SH-SY5Y (cell line): ENCODE data around the gene CLIC2.

Experiments used
- GATA2 ChIP-seq: IDR thresholded peaks from 2 replicates; pipeline ENCODE4 v1.6.1; 2011; ENCODE audit warnings: mild to moderate bottlenecking, low read depth, low read length
- GATA3 ChIP-seq: IDR thresholded peaks from 2 replicates; pipeline ENCODE4 v1.6.1; 2011; ENCODE audit warnings: low read depth, mild to moderate bottlenecking, low read length, moderate library complexity

Gene CLIC2

DNA sequence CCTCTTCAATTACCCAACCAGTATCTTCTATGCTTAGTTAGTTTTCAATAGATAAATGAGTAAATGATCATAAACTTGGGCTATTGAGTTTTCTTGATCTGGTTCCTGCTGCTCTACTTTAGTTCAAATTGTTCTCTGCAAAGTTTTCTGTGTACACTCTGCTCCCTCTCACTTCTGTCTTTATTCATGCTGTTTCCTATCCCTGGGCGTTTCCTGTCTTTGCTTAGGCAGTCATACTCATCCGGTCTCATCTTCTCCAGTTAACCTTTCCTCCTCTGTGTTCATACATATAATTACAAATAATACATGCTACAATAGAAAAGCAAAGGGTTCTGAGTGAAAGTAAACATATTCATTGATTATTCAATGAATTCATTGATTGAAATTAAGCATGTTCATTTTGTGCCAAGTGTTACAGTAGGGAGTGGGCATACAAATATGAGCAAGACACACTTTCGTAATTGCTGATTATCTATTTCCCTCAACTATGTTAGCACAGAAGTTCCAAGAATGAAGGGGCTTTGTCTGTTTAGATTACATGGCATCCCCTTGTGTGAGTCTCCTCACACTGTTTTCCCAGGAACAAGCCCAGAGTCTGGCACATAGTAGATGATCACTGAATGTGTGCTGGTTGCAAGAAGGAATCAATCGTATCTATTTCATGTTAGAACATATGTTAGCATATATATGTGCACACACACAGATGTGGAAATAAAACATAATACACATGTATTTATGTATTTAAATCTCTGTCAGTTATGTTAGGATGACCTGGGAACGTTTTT is 71.3 kb downstream of the CLIC2 start:
- TF ChIP-seq GATA3, result no peak
- TF ChIP-seq GATA2, result no peak

DNA sequence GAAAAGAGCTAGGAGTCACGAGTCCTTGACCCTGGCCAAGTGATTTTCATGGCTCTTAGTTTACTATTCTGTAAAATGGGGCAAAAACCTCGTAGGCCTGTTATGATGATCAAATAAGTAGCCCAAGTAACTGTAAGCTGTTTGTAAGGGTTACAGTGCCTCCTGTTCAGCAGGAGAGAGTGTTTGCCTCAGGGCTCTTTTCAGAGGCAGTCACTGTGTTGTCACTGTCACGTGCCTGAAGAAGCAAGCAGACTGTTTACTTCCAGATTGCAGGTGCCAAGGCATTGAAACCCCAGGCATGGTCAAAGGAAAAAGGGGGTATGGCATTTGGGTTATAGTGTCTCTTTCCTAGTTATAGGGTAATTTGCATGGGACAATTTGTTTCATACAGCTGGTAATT is 74.7 kb downstream of the CLIC2 start:
- TF ChIP-seq GATA3, result no peak
- no peak for TF ChIP-seq GATA2

DNA sequence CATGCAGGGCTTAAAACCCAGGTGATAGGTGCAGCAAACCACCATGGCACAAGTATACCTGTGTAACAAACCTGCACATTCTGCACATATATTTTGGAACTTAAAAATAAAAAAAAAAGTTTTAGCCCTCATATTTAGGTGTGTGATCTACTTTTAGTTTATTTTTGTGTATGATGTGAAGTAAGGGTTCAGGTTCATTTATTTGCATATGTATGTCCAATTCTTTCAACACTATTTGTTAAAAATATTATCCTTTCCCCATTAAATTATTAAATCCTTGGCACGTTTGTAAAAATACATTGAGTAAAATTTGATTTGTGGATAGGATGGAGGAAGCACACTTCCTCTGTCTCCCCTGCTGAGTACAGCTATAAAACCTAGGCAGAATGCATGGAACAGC is 83.0 kb downstream of the CLIC2 start:
- no peak for TF ChIP-seq GATA3
- no peak for TF ChIP-seq GATA2

GRCh38 chrX:155247497-155247896 is 86.9 kb downstream of the CLIC2 start:
- TF ChIP-seq GATA3, result no peak
- no peak for TF ChIP-seq GATA2

- TF ChIP-seq GATA2 (no peak), GATA3 (no peak)
Measured at GRCh38 chrX:155246748-155247147, 87.7 kb downstream of the CLIC2 start.

GRCh38 chrX:155242300-155242699 is 92.1 kb downstream of the CLIC2 start:
- TF ChIP-seq GATA2, result no peak
- no peak for TF ChIP-seq GATA3

DNA sequence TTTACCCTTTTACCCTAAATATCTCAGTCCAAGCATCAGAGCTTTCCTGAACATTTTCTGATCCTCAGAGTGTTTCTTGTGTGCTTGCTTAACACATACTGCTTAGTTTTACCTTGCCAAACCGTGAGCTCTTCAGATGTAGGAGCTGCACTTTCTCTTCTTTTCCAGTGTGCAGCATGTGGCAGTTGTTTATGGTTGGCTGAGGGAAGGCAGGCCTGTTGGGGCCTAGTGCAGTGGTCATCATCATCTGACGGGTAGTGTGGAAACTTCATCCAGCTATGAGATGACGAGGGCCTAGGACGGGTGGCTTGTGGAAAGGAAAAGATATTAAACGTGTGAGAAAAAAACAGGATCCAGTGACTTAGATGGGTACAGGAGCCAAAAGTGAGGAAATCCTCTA is 96.7 kb downstream of the CLIC2 start:
- no peak for TF ChIP-seq GATA3
- TF ChIP-seq GATA2, result no peak

DNA sequence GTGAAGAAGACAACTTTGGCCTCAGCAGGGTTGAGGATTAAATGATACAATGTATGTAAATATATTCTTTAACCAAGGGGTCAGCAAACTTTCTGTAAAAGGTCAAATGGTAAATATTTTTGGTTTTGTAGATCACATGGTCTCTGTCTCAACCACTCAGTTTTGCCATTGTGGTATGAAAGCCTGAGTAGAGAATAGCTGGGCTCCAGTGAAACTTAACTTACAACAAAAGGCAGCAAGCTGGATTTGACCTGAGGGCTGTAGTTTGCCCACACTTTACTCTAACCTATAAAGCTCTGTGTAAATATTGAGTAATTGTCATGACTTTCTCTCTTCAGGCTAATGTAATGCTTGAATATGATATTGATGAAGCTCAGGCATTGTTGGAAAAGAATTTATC is 98.5 kb downstream of the CLIC2 start:
- TF ChIP-seq GATA3 (no peak), GATA2 (no peak)

GRCh38 chrX:155231163-155231562 is 103.3 kb downstream of the CLIC2 start:
- TF ChIP-seq GATA3 (no peak), GATA2 (no peak)
